GM12874 (cell line): Measurements from ENCODE around the gene FHOD3.

Experiments used
- CTCF ChIP-seq: IDR thresholded peaks from 2 replicates; pipeline ENCODE4 v1.5.1; 2011; ENCODE audit warnings: low read depth, mild to moderate bottlenecking, control low read depth, low read length, moderate library complexity; ENCODE audit not compliant: insufficient read depth

FHOD3 gene

GRCh38 chr18:36672437-36673344 lies 375.2 kb downstream of the FHOD3 start:
- no peak for TF ChIP-seq CTCF

GRCh38 chr18:36673452-36673851 lies 375.9 kb downstream of the FHOD3 start:
- no peak for TF ChIP-seq CTCF

- TF ChIP-seq CTCF = no peak
Measured at GRCh38 chr18:36675076-36675475, 377.6 kb downstream of the FHOD3 start.

- TF ChIP-seq CTCF = no peak
Measured at GRCh38 chr18:36675542-36675941, 378.0 kb downstream of the FHOD3 start.

- no peak for TF ChIP-seq CTCF
Measured at GRCh38 chr18:36676629-36677028, 379.1 kb downstream of the FHOD3 start.

GRCh38 chr18:36680042-36680441 lies 382.5 kb downstream of the FHOD3 start:
- TF ChIP-seq CTCF = no peak

- TF ChIP-seq CTCF = no peak
Measured at GRCh38 chr18:36685580-36685979, 388.1 kb downstream of the FHOD3 start.
